Kidney capillary endothelial cell (primary cell): ENCODE measurements around the gene ASAP3.

Experiments
- DNase-seq: peaks from one replicate; pipeline ENCODE4 v3.0.0-alpha.2; 2018; ENCODE audit warnings: low spot score

The ASAP3 gene

DNA sequence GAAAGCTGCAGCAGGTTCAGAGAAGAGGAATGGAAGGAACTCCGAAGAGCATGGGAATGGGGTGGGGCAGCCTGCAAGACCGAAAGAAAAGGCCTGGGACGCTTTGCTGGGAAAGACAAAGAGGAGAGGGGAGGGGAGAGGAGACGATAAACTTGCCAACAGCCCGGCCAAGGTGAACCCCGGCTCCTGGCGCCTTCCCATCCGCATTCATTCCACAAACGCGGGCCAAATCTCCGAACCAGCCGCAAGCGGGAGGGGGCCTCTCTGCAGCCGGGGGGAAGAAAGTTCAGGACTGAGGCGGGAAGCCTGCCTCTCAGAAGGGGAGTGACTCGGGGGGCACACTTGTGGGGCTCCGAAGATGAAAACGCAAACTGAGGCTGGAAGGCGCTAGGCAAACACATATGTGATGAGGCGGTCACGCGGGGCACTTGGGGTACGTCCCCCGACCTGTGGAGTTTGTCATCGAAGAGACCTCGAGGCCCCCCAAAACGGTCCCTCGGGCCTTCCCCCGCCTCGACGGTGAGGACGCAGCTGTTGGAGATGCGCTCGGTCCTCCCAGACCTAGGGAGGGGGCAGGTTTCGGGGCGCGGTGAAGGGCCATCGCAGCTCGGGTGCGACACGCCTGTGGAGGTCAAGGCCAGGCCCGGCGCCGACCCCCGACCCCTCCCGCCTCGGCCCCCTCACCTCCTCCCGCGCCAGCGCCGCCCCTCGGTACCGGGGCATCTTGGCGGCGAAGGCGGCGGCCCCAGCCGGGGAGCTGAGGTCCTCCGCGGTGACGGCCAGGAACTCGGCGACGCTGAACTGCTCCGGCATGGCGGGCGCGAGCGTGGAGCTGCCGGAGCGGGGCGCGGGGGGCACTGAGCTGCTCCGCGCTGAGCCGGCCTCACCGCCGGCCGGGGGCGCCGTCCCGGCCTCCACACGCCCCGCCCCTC, at the start of gene ASAP3:
TSS of gene ASAP3 (minus strand) at position 859 of the 932 bp plus-strand sequence. CDS start at position 813, 46 bp downstream.
- DNase-seq: no peak

DNA sequence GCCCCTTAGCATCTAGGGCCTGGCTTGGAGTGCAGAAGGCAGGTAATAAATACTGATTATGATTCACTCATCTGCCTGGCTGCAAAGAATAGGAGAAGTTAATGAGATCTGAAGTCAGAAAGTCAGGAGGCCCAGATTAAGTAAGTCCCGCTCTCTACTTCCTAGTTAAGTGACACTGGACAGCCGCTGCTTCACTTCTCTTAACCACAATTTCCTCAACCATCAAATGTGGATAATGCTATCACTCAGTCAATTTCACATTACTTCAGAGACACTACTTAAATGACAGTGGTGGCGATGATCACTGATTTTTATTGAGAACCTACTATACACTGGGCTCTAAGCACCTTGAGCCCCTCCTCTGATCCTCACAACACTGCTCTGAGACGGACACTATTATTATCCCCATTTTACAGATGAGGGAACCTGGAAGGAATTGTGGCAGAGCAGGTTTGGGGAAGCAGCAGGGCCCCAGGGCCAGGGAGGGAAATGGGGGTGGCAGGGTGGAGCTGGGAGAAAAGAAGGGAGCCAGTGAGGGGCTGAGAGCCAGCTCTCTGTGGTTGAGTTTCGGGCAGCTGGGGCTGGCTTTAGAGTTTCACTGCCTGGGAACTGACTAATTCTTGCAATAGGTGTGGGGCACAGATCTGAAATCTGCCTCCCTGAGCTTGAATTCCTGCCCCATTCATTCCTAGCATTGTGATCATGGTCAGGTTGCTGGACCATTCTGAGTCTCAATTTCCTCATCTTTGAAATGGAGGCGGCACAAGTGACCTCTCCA, 49.5 kb upstream of the ASAP3 start:
- no peak for DNase-seq

DNA sequence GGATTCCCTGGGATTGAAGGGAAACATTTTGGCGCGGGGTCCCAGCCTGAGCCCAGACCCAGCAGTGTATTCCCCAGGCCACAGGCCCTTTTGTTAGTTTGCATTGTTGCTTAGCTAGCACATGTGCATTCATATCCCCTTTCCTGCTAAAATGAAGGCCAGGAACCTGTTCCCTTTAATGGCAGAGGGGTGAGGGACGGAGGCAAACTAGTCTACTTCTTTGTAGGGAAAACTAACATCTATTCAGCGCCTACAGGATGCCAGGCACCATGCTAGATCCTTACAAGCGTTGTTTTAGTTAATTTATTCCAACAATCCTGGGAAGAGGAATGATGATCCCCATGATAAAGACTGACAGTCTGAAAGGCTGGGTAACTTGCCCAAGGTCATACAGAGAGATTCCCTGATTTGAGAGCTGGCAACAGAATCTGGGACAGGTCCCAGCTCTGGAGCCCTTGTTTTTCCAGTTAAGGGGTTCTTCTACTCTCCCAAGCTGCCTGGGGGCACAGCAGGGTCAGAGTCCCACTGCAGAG, 47.6 kb upstream of the ASAP3 start:
- no peak for DNase-seq

DNA sequence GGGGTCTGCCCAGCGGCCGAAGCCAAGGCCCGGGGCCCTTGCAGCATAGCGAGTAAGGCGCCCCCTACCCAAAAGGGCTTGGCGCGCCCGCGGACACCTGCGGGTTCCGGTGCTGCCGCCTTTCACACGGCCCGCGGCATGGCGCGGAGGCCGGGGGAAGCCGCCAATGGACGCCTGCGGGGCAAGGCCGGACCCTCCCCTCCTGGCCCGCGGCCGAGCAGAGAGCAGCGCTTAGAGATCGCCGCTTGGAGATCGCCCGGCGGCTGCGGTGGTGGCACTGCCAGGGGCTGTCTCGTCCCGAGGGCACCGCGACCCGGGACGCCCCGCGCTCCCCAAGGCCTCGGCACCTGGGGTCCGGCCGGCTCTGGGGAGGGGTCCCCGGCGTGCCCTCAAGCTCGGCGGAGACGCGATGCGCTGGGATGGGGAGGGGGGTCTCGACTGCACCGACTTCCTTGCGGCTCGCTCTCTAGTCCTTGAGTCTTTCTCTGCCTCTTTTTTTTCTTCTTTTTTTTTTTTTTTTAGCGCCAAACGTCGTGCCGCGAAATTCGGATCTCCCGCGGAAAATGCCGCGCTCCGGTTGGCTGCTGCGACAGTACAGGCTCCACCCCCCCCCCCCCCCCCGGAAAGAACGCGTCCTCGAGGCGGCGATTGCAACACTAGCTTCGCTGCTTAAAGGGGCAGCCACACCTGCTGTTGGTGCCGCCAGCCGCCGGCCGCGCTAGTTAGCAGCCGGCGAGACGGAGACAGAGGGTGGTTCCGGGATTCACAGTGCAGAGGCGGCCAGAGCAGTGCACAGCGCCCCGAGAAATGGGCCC, 47.0 kb upstream of the ASAP3 start, which contains the start of gene E2F2:
TSS of gene E2F2 (minus strand) at position 487 of the 815 bp plus-strand sequence. CDS start at position 47, 440 bp downstream.
- peak; percentile 63 for DNase-seq

DNA sequence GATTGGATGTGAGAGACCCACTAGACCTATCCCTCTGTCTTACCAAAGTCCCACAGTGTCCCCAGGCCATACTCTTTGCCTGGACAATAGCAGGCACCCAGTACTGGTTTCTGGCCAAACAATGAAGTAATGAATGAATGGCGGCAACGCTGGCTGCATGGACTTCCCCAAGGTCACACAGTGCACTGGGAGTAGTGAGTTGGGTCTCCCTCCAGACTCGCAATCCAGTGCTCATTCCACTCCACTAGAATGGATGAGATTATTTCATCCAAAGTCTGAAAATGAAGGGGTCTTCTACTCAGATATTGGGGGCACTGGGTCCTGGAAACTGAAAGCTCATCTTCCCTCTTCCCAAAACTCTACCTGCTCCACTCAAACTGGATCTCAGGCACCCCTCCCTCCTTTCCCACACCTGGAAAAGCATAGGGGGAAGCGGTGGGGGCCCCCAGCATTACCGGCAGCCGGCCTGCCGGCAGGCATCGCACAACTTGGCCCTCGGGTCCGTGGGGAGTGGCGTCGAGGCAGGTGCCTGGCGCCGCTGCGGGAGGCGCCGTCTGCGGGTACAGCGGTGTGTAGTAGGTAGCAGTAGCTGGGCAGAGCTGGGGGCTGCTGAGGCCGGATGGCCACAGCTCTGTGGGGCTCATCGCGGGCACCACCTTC, 46.2 kb upstream of the ASAP3 start:
- no peak for DNase-seq

DNA sequence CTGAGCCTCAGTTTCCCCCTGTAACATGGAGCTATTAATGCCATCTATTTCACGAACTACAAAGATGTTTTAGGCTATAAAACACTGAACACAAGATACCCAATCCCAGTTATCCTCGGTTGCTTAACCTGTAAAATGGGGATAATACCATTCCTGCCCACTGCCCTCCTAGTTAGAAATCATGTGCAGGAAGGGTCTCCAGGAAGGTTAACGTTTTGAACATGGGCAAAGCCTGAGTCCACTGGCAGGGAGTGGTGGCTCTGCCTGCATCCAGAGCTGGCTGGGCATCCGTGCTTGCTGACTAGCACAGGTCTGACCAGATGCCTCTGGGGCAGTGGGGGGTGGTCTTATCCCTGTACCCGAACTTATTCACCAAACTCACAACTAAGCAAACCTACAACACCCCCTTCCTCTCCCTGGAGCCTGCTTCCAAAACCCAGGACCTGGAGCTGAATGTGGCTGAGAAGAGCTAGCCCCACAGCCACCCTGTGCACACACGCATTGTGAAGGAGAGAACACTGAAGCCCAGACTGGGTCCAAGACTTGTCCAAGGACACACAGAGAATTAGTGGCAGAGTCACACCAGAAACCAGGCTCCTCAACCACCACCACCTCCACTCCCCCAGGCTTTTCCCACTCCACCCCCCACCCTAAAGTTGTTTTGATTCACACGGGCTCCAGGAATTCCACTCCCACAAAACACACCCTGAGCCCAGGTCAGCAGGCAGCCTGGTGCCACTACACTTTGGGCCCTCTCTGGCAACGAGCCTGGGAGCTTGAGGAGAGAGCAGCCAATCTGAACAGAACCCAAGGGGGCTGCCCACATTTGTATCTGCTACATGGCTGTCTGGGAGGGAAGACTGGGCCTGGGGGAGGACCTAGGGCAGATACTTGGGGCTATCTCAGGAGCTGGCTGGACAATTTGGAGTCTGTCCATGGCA, 45.4 kb upstream of the ASAP3 start:
- no peak for DNase-seq

DNA sequence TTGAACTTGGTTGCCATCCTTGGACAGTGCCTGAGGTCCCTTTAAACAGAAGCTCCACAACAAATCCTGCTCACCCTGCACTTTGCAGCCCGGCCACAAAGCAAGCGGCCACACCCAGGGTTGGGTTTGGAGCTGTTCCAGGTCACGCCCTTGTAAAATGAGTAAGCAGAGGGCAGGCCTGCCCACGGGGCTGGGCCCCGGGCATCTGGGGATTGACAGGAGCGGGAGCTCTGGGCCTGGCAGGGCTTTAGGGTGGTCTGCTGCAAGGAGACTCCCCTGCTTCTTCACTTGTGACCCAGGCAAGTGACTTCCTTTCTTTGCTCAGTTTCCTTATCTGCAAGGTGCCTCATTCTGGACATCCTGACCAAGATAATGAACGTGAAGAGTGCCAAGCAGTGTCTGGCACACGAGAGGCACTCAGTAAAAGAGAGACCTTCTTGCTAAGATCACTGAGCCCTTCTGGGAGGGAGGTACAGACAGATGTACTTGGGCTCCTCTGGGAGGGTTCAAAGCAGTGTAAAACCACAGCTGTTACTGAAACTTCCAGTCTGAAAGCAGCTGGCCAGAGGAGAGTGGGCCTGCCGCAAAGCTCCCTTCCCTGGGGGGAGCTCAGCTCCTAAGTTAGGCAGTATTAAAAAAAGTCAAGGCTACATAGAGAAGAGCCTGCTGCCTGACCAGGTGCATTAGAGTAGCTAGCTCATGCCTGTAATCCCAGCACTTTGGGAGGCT, 44.4 kb upstream of the ASAP3 start:
- DNase-seq: peak; percentile 65

DNA sequence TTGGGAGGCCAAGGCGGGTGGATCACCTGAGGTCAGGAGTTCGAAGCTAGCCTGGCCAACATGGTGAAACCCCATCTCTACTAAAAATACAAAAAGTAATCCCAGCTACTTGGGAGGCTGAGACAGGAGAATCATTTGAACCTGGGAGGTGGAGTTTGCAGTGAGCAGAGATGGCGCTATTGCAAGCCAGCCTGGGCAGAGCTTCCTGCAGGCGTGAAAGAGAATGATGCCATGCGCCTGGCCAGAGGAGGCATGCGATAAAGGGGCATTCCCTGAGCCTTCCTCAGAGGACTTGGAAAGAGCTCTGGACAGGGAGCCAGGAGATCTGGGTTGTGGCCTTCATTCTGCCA, 43.9 kb upstream of the ASAP3 start:
- no peak for DNase-seq

DNA sequence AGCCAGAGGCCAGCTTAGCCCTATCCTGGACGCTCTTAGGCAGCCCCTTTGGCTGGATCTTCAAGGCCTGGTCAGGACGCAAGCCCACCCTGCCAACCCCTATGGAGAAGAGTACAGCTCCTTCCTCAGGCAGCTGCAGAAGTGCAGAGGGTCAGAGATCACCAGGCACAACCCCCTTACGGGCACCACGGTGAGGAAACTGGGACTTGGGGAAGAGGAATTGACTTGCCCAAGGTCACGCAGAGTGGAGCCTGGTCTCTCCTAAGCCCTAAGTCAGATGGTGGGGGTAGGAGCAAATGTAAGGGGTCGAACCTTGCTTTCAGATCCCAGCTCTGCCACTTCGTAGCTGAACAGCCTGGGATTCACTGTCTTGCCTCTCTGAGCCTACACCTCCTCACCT, 43.4 kb upstream of the ASAP3 start:
- DNase-seq: no peak

DNA sequence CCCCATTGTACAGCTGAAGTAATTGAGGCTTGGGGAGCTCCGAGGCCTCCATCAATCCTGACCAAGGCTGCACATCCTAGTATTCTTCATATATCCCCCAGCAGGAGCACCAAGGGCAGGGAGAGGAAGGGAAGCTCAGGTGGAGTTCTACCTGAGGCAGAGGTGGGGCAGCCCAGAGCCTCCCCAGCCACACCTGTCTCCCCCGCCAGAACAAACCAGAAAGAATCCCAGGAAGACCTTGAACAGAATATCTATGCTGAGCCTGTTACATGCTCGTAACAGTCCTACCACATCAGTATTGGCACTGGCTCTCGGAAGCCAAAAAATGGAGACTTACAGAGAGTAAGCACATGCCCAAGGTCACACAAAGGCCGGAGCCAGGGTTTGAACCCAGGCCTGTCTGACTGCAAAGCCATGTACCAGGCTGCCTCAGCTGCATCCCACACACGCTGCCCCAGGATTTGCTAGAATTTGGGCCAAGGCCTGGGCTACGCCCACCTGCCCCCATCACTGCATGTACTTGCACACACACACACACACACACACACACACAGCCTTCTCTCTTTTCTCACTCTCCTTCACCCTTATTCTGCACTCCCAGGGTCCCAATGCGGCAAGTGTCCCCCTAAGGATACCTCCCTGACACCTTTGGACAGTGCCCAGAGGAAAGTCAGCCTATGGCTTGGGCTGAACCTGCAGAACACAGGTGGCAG, 42.5 kb upstream of the ASAP3 start:
- no peak for DNase-seq

DNA sequence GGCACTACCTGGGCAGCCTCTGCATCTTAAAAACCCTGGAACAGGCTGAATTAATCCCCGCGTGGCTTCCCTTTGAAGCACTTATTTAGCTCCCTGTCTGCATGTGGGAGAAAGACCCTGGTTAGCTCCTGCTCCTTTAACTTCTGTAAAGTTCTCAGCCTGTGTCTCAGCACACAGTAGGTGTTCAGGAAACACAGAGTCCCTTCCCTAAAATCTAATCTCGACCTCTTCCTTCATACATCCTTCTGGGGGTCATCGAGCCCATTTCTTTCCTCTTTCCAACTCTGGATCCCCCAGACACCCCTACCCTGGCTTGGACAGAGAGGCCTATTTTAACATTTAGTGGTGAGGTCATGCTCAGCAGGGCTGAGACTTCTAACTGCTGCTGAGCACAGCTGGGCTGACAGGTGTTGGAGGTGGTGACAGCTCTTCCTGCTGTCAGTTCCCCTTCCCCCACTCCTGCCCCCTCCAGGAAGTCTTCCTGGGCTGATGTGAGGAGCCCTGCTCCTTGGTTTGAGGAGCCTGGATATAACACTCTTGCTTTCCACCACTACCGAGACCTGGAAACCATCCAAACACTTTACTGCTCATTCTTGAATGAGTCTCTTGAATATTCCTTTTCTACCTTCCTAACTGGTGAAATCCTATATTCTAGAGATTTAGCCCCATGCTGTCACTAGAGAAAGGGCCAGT, 41.7 kb upstream of the ASAP3 start:
- no peak for DNase-seq

DNA sequence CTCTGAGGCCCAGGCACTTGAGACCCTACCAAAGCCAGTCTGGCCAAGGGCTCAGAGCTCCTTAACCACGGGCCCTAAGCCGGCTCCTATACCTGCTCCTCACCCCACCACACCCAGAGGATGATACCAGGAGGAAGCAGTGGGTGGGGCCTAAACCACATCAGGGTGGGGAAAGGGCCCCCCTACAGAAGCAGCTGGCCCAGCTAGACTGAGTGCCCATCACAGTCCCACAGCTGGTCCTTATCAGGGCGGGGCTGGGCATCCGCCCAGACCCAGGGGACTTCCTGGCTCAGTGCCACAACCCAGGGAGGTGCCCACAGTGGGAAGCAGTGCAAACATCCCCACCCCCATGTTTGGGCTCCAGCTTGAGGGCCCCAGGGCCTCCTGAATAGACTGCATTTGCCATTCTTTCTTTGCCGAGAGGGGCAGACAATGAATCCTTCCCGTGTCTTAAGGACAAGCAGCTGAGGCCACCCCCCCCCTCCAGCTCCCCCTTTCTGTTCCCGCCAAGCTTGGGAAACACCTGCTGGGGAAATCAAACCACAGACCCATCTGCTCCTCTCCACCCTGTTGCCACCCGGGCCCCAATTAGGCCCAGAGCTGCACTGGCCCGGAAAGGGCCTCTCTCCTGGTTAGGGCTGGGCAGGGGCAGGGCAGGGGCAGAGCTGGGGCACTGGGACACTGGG, 40.9 kb upstream of the ASAP3 start:
- DNase-seq: no peak

DNA sequence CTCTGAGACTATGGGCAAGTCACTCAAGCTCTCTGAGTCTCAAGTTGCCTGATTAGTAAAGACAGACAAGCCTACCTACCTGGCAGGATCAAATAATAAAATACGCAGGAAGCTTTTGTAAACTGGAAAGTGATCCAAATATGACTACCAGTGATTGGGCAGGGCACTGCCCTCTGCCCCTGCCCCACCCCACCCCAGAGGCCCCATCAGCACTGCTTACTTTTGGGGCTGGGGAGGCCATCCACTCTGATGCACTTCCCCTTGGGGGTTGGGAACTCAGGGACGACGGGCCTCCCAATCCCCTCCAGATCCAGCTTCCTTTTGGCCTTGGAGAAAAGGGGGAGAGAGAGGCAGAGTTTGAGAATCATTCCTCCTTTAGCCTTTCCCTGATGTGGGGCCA, 40.2 kb upstream of the ASAP3 start:
- DNase-seq: no peak

DNA sequence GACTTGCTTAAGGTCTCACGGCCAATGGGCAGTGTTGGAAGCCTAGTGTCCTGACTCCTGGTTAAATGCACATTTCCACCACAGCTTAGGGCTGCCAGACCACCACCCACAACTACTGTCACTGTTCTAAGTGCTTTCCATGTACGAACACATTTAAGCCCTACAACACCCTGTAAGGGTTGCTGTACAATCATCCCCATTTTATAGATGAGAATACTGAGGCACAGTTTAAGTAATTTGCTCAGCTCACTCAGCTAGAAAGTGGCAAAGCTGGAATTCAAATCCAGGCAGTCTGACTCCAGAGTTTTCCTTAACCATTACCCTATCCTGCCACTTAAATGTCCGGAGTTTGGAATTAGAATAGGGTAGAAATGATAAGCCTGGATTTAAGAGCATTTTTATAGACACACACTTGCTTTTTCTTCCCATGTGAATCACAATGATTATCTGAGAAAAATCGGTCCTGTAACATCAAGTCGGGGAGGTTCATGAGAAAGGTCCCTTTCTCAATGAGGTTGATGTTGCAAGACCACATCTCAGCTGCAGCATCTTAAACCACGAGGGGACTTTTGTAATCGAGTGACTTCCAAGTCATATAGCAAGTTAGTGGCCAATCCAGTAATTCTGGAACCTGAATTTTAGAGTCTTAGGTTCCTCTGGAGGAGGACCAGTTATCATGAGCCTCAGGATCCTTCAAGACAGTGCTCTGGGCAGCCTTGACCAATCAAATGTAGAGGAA, 38.4 kb upstream of the ASAP3 start:
- no peak for DNase-seq

DNA sequence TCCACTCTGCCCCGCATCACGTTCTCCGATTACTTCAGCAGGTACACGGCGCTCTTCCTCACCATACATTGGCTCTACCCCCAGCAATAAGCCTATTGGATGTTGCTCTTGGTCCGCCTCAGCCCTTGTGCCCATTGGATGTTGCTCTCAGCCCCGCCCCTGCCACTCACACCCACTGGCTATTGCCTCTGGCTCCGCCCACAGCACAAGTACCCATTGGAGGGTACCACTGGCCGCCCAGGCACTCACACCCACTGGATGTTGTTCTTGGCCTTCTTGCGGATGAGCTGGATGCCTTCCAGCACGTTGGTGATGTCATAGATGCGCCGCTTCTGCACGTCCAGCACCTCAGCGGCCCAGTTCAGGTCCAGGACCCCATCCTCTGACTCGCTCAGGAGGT, 37.6 kb upstream of the ASAP3 start:
- no peak for DNase-seq

DNA sequence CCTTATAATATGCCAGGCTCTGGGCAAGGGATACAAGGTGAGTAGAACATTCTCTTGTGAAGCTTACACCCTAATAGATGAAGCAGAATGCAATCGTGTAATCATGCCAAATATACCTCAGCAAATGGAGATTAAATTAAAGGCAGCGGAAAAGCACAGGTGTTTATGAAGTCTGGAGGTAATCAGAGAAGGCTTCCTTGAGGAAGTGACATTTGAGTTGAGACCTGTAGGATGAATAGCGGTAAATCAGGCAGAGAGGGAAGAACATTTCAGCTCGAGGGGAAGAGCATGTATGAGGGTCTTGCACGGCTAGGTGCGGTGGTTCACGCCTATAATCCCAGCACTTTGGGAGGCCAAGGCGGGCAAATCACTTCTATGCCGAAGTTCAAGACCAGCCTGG, 33.6 kb upstream of the ASAP3 start:
- no peak for DNase-seq

DNA sequence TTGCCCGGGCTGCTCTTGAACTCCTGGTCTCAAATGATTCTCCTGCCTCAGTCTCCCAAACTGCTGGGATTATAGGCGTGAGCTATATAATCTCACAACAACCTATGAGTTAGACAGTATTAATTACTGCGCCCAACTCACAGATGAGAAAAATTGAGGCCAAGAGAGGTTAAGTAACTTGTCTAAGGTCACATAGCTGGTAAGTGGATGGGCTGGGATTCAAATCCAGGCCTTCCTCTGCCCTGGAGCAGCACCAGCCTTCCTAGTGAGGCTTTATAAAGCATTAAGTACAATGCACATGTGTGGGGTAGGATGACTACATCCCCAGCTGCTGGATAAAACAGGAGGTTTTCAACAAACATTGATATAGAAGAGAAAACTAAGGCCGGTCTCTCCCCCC, 31.9 kb upstream of the ASAP3 start:
- DNase-seq: no peak
